HEK293 (cell line): ENCODE data around the gene PBX2.

Experiments
- CTCF ChIA-PET: fragments of 350-600 bp; formaldehyde crosslinking; extraction: SDS; loops from one replicate; lab custom pipeline; 2021; ENCODE audit warnings: antibody characterized with exemption; lab: Yijun Ruan, JAX
- POLR2A ChIA-PET: fragments of 300-600 bp; formaldehyde crosslinking; extraction: SDS; loops from one replicate; lab custom pipeline; 2020; ENCODE audit warnings: antibody characterized with exemption, inconsistent platforms; lab: Yijun Ruan, JAX
- H3K27ac ChIP-seq: fragments of 200-500 bp; sonication (Bioruptor generic); 2 replicates; pipeline ENCODE4 v1.5.1; 2014; ENCODE audit warnings: low read depth, low read length, control low read depth, inconsistent platforms; ENCODE audit errors: extremely low read depth
- H3K36me3 ChIP-seq, 2 experiments: fragments of 200-500 bp in 1 of 2; sonication (Bioruptor generic) in 1 of 2; 1 replicate in 1 of 2; 2 replicates in 1 of 2; pipeline ENCODE4 v1.5.1; 2014 to 2017; ENCODE audit warnings: inconsistent platforms in 2 of 2, low read length in 2 of 2; ENCODE audit not compliant: control insufficient read depth in 2 of 2, insufficient read depth in 1 of 2
- H3K4me1 ChIP-seq: fragments of 200-500 bp; sonication (Bioruptor generic); 2 replicates; pipeline ENCODE4 v1.5.1; 2014; ENCODE audit warnings: mild to moderate bottlenecking, low read length, inconsistent platforms; ENCODE audit not compliant: control insufficient read depth, insufficient read depth
- H3K4me3 ChIP-seq: 2 replicates; pipeline ENCODE4 v1.5.1; 2011; ENCODE audit warnings: low read depth, mild to moderate bottlenecking, control low read depth, low read length, moderate library complexity
- H3K9me3 ChIP-seq: fragments of 200-500 bp; sonication (Bioruptor generic); 2 replicates; pipeline ENCODE4 v1.5.1; 2014; ENCODE audit warnings: low read depth, low read length, inconsistent platforms; ENCODE audit not compliant: control insufficient read depth, insufficient read depth
- GLIS2 ChIP-seq: fragments of 450-650 bp; formaldehyde crosslinking; IDR thresholded peaks from 2 replicates; pipeline ENCODE4 v1.5.1; 2016; ENCODE audit warnings: missing biosample characterization, missing genetic modification characterization
- HOXA7 ChIP-seq: sonication (generic); formaldehyde crosslinking; IDR thresholded peaks from 2 replicates; pipeline ENCODE4 v1.8.1; 2022; ENCODE audit warnings: missing genetic modification reagents, borderline replicate concordance
- MYNN ChIP-seq: fragments of 450-650 bp; formaldehyde crosslinking; IDR thresholded peaks from 2 replicates; pipeline ENCODE4 v1.5.1; 2016; ENCODE audit warnings: missing biosample characterization, missing genetic modification characterization, borderline replicate concordance
- PRDM1 ChIP-seq: fragments of 450-650 bp; formaldehyde crosslinking; IDR thresholded peaks from 2 replicates; pipeline ENCODE4; 2016; ENCODE audit warnings: missing biosample characterization, missing genetic modification characterization
- TRIM28 ChIP-seq: IDR thresholded peaks from 2 replicates; pipeline ENCODE4 v1.6.1; 2011; ENCODE audit warnings: low read length, control low read depth, borderline replicate concordance
- ZIC2 ChIP-seq: fragments of 450-650 bp; formaldehyde crosslinking; IDR thresholded peaks from 2 replicates; pipeline ENCODE4 v1.5.1; 2016; ENCODE audit warnings: missing biosample characterization, missing genetic modification characterization
- ZNF221 ChIP-seq: fragments of 450-650 bp; formaldehyde crosslinking; IDR thresholded peaks from 2 replicates; pipeline ENCODE4 v1.5.1; 2017; ENCODE audit warnings: missing biosample characterization, missing genetic modification characterization, borderline replicate concordance
- ZNF223 ChIP-seq: fragments of 450-650 bp; formaldehyde crosslinking; IDR thresholded peaks from 2 replicates; pipeline ENCODE4 v1.5.1; 2016; ENCODE audit warnings: missing biosample characterization, missing genetic modification characterization
- ZNF239 ChIP-seq: fragments of 450-650 bp; formaldehyde crosslinking; IDR thresholded peaks from 2 replicates; pipeline ENCODE4 v1.5.1; 2016; ENCODE audit warnings: missing biosample characterization, missing genetic modification characterization
- ZNF302 ChIP-seq: fragments of 450-650 bp; formaldehyde crosslinking; IDR thresholded peaks from 2 replicates; pipeline ENCODE4 v1.5.1; 2016; ENCODE audit warnings: missing biosample characterization, missing genetic modification characterization, low read depth
- TF ChIP-seq, protein P1 (sequence below): fragments of 450-650 bp; formaldehyde crosslinking; IDR thresholded peaks from 2 replicates; pipeline ENCODE4 v1.5.1; 2016; ENCODE audit warnings: missing biosample characterization, missing genetic modification characterization, borderline replicate concordance
- TF ChIP-seq, protein P2 (sequence below): fragments of 450-650 bp; formaldehyde crosslinking; IDR thresholded peaks from 2 replicates; pipeline ENCODE4 v1.5.1; 2017; ENCODE audit warnings: missing biosample characterization, missing genetic modification characterization
- TF ChIP-seq, protein P3 (sequence below): fragments of 450-650 bp; formaldehyde crosslinking; IDR thresholded peaks from 2 replicates; pipeline ENCODE4 v1.5.1; 2016; ENCODE audit warnings: missing biosample characterization, missing genetic modification characterization
- TF ChIP-seq, protein P4 (sequence below): fragments of 450-650 bp; formaldehyde crosslinking; optimal IDR thresholded peaks from 2 replicates; pipeline ENCODE3; 2016; ENCODE audit warnings: missing biosample characterization, mild to moderate bottlenecking, missing genetic modification characterization
- TF ChIP-seq, protein P5 (sequence below): fragments of 450-650 bp; formaldehyde crosslinking; IDR thresholded peaks from 2 replicates; pipeline ENCODE4 v1.5.1; 2016; ENCODE audit warnings: missing biosample characterization, missing genetic modification characterization
- TF ChIP-seq, protein P6 (sequence below): fragments of 450-650 bp; formaldehyde crosslinking; IDR thresholded peaks from 2 replicates; pipeline ENCODE4 v1.5.1; 2017; ENCODE audit warnings: missing biosample characterization, missing genetic modification characterization
- TF ChIP-seq, protein P7 (sequence below): fragments of 450-650 bp; formaldehyde crosslinking; IDR thresholded peaks from 2 replicates; pipeline ENCODE4 v1.5.1; 2016; ENCODE audit warnings: missing biosample characterization, missing genetic modification characterization, borderline replicate concordance

Gene PBX2

DNA sequence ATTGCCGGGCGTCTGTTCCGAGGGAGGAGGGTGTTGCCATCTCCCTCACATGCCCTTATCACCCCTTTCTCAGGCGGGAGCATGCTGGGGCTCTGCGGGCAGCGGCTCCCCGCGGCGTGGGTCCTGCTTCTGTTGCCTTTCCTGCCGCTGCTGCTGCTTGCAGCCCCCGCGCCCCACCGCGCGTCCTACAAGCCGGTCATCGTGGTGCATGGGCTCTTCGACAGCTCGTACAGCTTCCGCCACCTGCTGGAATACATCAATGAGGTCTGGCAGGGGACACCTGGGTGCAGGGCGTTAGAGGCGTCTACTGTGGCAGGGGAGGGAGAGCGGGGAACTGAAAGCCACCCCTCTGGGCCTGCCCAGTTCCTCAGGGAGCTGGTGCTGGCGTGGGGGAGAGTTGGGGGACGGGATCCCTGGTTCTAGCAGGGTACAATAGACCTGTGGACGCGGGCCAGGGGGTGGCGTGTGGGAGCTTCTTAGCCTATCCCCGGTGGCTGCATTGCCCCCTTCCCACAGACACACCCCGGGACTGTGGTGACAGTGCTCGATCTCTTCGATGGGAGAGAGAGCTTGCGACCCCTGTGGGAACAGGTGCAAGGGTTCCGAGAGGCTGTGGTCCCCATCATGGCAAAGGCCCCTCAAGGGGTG lies 35.4 kb downstream of the PBX2 start (continued):
- TF ChIP-seq, protein P1, sequence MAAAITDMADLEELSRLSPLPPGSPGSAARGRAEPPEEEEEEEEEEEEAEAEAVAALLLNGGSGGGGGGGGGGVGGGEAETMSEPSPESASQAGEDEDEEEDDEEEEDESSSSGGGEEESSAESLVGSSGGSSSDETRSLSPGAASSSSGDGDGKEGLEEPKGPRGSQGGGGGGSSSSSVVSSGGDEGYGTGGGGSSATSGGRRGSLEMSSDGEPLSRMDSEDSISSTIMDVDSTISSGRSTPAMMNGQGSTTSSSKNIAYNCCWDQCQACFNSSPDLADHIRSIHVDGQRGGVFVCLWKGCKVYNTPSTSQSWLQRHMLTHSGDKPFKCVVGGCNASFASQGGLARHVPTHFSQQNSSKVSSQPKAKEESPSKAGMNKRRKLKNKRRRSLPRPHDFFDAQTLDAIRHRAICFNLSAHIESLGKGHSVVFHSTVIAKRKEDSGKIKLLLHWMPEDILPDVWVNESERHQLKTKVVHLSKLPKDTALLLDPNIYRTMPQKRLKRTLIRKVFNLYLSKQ (tag by site-specific recombination) = no peak
- no peak for TF ChIP-seq ZNF223 (tag by site-specific recombination)
- no peak for TF ChIP-seq MYNN
- peak; percentile 99 for TF ChIP-seq ZIC2
- TF ChIP-seq TRIM28 = no peak
- TF ChIP-seq, protein P2, sequence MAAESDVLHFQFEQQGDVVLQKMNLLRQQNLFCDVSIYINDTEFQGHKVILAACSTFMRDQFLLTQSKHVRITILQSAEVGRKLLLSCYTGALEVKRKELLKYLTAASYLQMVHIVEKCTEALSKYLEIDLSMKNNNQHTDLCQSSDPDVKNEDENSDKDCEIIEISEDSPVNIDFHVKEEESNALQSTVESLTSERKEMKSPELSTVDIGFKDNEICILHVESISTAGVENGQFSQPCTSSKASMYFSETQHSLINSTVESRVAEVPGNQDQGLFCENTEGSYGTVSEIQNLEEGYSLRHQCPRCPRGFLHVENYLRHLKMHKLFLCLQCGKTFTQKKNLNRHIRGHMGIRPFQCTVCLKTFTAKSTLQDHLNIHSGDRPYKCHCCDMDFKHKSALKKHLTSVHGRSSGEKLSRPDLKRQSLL = no peak
- TF ChIP-seq ZNF302 (tag by site-specific recombination) = no peak
- TF ChIP-seq, protein P3, sequence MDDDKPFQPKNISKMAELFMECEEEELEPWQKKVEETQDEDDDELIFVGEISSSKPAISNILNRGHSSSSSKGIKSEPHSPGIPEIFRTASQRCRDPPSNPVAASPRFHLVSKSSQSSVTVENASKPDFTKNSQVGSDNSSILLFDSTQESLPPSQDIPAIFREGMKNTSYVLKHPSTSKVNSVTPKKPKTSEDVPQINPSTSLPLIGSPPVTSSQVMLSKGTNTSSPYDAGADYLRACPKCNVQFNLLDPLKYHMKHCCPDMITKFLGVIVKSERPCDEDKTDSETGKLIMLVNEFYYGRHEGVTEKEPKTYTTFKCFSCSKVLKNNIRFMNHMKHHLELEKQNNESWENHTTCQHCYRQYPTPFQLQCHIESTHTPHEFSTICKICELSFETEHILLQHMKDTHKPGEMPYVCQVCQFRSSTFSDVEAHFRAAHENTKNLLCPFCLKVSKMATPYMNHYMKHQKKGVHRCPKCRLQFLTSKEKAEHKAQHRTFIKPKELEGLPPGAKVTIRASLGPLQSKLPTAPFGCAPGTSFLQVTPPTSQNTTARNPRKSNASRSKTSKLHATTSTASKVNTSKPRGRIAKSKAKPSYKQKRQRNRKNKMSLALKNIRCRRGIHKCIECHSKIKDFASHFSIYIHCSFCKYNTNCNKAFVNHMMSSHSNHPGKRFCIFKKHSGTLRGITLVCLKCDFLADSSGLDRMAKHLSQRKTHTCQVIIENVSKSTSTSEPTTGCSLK (tag by site-specific recombination) = no peak
- TF ChIP-seq HOXA7 = no peak

DNA sequence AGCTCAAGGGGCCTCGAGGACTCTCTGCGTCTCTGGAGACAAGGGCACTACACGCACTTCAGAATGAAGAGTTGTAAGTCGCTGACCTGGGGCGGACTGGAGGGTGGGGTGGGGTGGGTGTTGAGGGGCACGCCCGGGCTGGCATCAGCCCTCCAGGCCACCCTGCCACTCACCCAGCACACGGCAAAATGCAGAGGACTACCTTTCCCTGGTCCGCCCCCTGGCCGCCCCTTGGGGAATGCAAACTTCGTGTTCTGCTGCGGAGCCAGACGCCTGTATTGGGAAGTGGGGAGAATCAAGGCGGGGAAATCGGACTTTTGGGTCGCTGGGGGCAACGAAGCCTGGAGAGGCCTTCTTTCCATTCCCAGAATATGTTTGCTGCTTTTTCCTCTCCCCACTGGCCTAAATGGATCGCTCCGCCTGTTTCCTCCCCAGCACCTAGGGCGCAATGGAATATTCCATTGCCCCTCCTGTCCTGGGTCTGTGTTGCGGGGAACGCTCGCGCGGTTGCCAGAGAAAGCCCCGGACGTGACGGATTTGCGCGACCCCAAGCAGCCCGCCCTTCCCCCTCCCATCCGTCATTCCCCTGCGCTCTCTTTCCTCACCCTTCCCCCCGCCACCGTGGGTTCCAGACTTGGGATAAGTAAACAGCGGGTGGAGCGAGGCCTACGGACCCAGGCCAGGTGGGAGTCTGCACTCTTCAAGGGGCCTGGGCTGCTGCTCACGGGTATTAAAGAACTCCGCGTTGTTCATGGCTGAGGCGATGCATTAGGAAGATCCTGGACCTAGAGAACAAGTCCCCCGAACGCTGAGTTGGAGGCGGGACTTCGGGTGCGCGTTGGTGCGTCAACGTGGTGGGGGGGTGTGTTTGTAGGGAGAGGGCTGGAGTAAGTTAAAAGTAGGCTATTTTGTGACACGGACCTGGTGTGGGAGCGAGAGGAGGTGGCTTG lies 36.2 kb downstream of the PBX2 start, which contains the start of gene PPT2:
Gene PPT2, plus strand, starts transcription at position 578 of the 950 bp plus-strand sequence. CDS start 454 bp downstream, outside the sequence.
- peaks cover 7% of the 10 kb centered on the region; the same call in 1 of the 2 replicates for H3K4me1 ChIP-seq
- peak within 1 kb of the TSS; percentile 80 for H3K27ac ChIP-seq
- H3K9me3 ChIP-seq = no peaks in the 10 kb centered on the region
- POLR2A ChIA-PET = interaction anchor here (0.6 to 3.4 kb wide), 14 partner anchors 9 to 817 kb away, joined by 3 to 38 read pairs (median 6); partner anchors contain the start of genes AGPAT1, ATF6B, DDX39B and FKBPL
- H3K4me3 ChIP-seq = peak within 1 kb of the TSS; percentile 66
- peaks cover 22 to 37% of the 10 kb centered on the region in 2 experiments for H3K36me3 ChIP-seq
- CTCF ChIA-PET = interaction anchor here (0.6 to 1.3 kb wide), 8 partner anchors 15 to 1223 kb away, joined by 3 to 21 read pairs (median 6); partner anchors contain the start of genes ATF6B and FKBPL
- TF ChIP-seq GLIS2 (peak; percentile 25), ZNF221 (tag by site-specific recombination) (no peak), PRDM1 (peak; percentile 39; the same call in 1 of the 2 replicates), ZNF239 (tag by site-specific recombination) (no peak)
- TF ChIP-seq, protein P4, sequence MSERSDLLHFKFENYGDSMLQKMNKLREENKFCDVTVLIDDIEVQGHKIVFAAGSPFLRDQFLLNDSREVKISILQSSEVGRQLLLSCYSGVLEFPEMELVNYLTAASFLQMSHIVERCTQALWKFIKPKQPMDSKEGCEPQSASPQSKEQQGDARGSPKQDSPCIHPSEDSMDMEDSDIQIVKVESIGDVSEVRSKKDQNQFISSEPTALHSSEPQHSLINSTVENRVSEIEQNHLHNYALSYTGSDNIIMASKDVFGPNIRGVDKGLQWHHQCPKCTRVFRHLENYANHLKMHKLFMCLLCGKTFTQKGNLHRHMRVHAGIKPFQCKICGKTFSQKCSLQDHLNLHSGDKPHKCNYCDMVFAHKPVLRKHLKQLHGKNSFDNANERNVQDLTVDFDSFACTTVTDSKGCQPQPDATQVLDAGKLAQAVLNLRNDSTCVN (tag by site-specific recombination) = peak; percentile 81
- TF ChIP-seq, protein P5, sequence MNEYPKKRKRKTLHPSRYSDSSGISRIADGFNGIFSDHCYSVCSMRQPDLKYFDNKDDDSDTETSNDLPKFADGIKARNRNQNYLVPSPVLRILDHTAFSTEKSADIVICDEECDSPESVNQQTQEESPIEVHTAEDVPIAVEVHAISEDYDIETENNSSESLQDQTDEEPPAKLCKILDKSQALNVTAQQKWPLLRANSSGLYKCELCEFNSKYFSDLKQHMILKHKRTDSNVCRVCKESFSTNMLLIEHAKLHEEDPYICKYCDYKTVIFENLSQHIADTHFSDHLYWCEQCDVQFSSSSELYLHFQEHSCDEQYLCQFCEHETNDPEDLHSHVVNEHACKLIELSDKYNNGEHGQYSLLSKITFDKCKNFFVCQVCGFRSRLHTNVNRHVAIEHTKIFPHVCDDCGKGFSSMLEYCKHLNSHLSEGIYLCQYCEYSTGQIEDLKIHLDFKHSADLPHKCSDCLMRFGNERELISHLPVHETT = no peak
- TF ChIP-seq, protein P6, sequence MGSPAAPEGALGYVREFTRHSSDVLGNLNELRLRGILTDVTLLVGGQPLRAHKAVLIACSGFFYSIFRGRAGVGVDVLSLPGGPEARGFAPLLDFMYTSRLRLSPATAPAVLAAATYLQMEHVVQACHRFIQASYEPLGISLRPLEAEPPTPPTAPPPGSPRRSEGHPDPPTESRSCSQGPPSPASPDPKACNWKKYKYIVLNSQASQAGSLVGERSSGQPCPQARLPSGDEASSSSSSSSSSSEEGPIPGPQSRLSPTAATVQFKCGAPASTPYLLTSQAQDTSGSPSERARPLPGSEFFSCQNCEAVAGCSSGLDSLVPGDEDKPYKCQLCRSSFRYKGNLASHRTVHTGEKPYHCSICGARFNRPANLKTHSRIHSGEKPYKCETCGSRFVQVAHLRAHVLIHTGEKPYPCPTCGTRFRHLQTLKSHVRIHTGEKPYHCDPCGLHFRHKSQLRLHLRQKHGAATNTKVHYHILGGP (tag by site-specific recombination) = no peak
- TF ChIP-seq, protein P7, sequence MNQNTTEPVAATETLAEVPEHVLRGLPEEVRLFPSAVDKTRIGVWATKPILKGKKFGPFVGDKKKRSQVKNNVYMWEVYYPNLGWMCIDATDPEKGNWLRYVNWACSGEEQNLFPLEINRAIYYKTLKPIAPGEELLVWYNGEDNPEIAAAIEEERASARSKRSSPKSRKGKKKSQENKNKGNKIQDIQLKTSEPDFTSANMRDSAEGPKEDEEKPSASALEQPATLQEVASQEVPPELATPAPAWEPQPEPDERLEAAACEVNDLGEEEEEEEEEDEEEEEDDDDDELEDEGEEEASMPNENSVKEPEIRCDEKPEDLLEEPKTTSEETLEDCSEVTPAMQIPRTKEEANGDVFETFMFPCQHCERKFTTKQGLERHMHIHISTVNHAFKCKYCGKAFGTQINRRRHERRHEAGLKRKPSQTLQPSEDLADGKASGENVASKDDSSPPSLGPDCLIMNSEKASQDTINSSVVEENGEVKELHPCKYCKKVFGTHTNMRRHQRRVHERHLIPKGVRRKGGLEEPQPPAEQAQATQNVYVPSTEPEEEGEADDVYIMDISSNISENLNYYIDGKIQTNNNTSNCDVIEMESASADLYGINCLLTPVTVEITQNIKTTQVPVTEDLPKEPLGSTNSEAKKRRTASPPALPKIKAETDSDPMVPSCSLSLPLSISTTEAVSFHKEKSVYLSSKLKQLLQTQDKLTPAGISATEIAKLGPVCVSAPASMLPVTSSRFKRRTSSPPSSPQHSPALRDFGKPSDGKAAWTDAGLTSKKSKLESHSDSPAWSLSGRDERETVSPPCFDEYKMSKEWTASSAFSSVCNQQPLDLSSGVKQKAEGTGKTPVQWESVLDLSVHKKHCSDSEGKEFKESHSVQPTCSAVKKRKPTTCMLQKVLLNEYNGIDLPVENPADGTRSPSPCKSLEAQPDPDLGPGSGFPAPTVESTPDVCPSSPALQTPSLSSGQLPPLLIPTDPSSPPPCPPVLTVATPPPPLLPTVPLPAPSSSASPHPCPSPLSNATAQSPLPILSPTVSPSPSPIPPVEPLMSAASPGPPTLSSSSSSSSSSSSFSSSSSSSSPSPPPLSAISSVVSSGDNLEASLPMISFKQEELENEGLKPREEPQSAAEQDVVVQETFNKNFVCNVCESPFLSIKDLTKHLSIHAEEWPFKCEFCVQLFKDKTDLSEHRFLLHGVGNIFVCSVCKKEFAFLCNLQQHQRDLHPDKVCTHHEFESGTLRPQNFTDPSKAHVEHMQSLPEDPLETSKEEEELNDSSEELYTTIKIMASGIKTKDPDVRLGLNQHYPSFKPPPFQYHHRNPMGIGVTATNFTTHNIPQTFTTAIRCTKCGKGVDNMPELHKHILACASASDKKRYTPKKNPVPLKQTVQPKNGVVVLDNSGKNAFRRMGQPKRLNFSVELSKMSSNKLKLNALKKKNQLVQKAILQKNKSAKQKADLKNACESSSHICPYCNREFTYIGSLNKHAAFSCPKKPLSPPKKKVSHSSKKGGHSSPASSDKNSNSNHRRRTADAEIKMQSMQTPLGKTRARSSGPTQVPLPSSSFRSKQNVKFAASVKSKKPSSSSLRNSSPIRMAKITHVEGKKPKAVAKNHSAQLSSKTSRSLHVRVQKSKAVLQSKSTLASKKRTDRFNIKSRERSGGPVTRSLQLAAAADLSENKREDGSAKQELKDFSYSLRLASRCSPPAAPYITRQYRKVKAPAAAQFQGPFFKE = no peak
